RWPE1 (cell line): Measurements from ENCODE around the gene BICDL1.

Experiments used
- CTCF ChIA-PET: fragments of 350-600 bp; sonication (Branson Sonifier 250); formaldehyde crosslinking; extraction: SDS; loops from one replicate; lab custom pipeline; 2021; lab: Yijun Ruan, JAX
- POLR2A ChIA-PET: fragments of 400-600 bp; formaldehyde crosslinking; extraction: SDS; loops from one replicate; lab custom pipeline; 2020; ENCODE audit warnings: antibody characterized with exemption; ENCODE audit not compliant: low non-redundant PET; lab: Yijun Ruan, JAX
- DNase-seq: peaks from one replicate; pipeline ENCODE4 v3.0.0; 2012; ENCODE audit warnings: low spot score
- H3K27ac ChIP-seq: fragments of 450-650 bp; 2 replicates; pipeline ENCODE4 v1.5.1; 2017
- TF ChIP-seq, protein P1 (sequence below): fragments of 450-650 bp; conservative IDR thresholded peaks from 2 replicates; pipeline ENCODE4 v1.5.1; 2017; ENCODE audit warnings: low read depth, mild to moderate bottlenecking

BICDL1 gene

DNA sequence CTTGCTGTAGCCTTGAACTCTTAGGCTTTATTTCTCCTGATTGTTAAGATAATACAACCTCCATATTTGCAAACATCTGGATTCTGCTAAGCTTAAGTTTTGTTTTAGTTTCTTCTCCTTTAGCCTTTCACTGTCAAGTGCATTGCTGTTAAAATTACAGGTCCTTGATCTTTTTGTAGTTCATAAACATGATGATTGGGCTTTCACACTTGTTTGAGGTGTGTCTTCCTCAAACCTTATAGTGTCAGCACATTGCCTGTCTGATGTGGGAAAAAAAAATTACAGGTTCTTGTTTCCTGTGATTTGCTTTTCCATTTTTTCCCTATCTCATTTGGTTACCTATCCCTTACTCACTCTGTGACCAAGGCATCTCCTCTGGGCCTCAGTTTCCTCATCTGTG, 59.2 kb downstream of the BICDL1 start:
- POLR2A ChIA-PET: no interaction called here
- no peak for DNase-seq
- TF ChIP-seq, protein P1, sequence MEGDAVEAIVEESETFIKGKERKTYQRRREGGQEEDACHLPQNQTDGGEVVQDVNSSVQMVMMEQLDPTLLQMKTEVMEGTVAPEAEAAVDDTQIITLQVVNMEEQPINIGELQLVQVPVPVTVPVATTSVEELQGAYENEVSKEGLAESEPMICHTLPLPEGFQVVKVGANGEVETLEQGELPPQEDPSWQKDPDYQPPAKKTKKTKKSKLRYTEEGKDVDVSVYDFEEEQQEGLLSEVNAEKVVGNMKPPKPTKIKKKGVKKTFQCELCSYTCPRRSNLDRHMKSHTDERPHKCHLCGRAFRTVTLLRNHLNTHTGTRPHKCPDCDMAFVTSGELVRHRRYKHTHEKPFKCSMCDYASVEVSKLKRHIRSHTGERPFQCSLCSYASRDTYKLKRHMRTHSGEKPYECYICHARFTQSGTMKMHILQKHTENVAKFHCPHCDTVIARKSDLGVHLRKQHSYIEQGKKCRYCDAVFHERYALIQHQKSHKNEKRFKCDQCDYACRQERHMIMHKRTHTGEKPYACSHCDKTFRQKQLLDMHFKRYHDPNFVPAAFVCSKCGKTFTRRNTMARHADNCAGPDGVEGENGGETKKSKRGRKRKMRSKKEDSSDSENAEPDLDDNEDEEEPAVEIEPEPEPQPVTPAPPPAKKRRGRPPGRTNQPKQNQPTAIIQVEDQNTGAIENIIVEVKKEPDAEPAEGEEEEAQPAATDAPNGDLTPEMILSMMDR: no peak
- CTCF ChIA-PET: no interaction called here
- H3K27ac ChIP-seq: no peak overlapping the region

DNA sequence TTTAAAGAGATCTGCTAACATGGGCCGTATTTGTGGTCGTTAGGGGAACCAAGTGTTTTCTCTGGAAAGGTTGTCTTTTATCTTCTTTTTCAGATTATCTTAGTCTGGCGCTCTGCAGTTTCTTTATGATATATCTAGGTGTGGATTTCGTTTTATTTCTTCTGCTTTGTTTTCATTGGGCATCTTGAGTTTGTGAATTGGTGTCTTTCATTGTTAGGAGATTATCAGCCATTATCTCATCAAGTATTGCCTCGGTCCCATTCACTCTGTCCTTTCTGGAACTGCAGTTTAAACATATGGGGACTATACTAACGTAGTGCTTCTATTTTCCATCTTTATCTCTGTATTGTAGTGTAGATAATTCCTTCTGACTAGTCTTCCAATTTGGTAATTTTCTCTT, 60.4 kb downstream of the BICDL1 start:
- POLR2A ChIA-PET: no interaction called here
- no peak for DNase-seq
- H3K27ac ChIP-seq: no peak overlapping the region
- TF ChIP-seq, protein P1: no peak
- CTCF ChIA-PET: no interaction called here

DNA sequence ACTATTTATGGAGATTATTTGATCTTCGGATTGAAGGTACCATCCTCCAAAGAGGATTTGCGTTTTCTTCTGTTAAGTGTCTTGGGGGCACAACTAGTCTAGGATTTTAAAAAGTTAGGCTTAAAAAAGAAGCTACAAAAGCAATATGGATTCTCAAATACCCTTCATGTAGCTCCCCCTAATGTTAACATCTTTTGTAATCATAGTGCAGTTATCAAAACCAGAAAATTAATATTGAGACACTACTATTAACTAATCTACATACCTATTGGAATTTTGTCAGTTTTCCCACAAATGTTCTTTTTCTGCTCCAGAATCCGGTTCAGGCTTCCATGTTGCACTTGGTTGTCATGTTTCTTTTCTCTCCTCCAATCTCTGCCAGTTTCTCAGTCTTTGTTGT, 62.5 kb downstream of the BICDL1 start:
- H3K27ac ChIP-seq: peak overlapping the region; percentile 53
- ChIA-PET POLR2A (no interaction called here), CTCF (no interaction called here)
- no peak for DNase-seq
- TF ChIP-seq, protein P1: no peak

DNA sequence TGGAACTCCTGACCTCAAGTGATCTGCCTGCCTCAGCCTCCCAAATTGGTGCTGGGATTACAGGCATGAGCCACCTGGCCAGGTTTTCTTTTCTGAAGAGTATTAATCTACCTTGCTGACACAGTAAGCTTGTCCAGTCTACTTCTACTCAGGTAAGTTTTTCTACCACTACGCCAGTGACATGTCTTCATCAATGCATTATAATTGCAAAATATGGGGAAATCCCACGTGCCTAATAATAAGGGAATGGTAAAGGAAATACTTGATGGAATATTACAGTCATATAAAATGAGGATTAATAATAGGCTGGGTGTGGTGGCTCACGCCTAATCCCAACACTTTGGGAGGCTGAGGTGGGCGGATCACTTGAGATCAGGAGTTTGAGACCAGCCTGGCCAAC, 65.3 kb downstream of the BICDL1 start:
- CTCF ChIA-PET: no interaction called here
- TF ChIP-seq, protein P1: no peak
- H3K27ac ChIP-seq: peak overlapping the region; percentile 96
- no peak for DNase-seq
- POLR2A ChIA-PET: no interaction called here

DNA sequence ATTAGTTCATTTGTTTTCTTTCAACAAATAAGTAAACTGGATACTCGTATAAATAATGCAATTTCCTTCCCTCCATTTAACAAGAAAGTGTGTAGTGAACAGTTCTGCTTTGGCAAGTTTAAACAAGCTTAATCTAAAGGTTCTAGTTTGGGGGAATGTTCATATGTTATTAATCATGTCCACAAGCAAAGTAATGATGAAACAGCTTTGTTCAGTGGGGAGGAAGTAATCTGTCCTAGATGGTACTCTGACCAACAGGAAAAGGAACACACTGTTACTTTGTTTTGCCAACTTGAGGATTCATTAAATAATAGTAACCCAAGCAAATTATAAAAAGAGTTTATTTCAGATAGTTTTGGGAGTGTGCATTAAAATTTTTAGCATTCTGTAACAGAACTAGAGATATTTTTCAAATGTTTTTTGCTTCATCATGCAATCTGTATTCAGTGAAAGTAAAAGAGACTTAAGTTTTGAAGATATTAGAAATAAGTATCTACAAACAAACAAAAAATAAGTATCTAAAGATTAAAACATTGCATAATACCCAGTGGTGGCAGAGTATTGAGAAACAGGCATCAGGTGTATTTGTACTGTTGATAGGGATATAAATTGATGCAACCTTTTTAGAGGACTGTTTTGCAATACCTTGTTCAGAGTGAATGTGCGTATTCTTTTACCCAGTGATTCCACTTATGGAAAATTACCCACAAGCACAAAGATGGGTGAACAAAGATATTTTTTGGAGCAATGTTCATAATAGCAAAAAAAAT, 66.4 kb downstream of the BICDL1 start:
- peak; percentile 73 for DNase-seq
- ChIA-PET CTCF (no interaction called here), POLR2A (no interaction called here)
- TF ChIP-seq, protein P1: no peak
- H3K27ac ChIP-seq: peak overlapping the region; percentile 96; the same call in 1 of the 2 replicates

DNA sequence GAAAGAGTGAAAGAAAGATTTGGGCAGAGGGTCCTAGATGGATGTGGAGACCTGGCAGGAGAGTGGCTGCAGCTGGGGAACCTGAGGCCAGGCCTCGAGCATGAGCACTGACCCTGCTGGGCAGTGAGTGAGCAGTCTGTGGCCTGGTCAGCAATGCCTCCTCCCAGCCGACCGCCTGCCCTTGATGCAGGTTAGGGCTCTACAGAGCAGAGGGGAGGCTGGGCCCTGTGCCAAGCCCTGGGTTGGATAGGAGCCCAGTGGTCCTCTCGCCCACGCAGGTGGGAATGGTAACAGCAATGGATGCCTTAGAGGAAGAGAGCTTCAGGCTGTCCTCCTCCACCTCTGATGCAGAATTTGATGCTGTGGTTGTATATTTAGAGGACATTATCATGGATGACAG, 67.7 kb downstream of the BICDL1 start:
- TF ChIP-seq, protein P1: no peak
- ChIA-PET POLR2A (no interaction called here), CTCF (interaction anchor here (1.4 kb wide), 1 partner anchor 30 kb away, joined by 4 read pairs; no protein-coding TSS in a partner anchor)

More for the DNA sequence above, 67.7 kb downstream of the BICDL1 start:
- H3K27ac ChIP-seq: peak overlapping the region; percentile 98
- no peak for DNase-seq
